Ramos (cell line): ENCODE results near the gene PLEKHG2.

ENCODE experiments used
- in situ Hi-C: fragments of 300-500 bp; cut with MboI; formaldehyde crosslinking; loops from one replicate; pipeline ENCODE4 v1.14.3; 2022; ENCODE audit warnings: low sequenced_read_pairs; ENCODE audit not compliant: unreplicated experiment

Gene PLEKHG2

GRCh38 chr19:39416152-39417120 lies 4.0 kb downstream of the PLEKHG2 start:
- in situ Hi-C loops = loop anchor here (10.0 kb wide), 1 partner anchor 302 kb away; no protein-coding TSS in a partner anchor

GRCh38 chr19:39417463-39418181 lies 5.2 kb downstream of the PLEKHG2 start:
- in situ Hi-C loops = loop anchor here (10.0 kb wide), 1 partner anchor 303 kb away; no protein-coding TSS in a partner anchor

GRCh38 chr19:39419003-39419402 lies 6.5 kb downstream of the PLEKHG2 start:
- in situ Hi-C loops = loop anchor here (10.0 kb wide), 1 partner anchor 304 kb away; no protein-coding TSS in a partner anchor

GRCh38 chr19:39420769-39421168 lies 8.3 kb downstream of the PLEKHG2 start:
- in situ Hi-C loops = no loop called here

GRCh38 chr19:39422020-39422419 lies 9.6 kb downstream of the PLEKHG2 start:
- in situ Hi-C loops = no loop called here

GRCh38 chr19:39423258-39424086 lies 11.0 kb downstream of the PLEKHG2 start:
- in situ Hi-C loops = no loop called here

- in situ Hi-C loops = loop anchor here (25.0 kb wide), 1 partner anchor 412 kb away; the partner anchor contains the start of genes DYRK1B and FBL
Observed at GRCh38 chr19:39424934-39425333, 12.5 kb downstream of the PLEKHG2 start.

- in situ Hi-C loops = loop anchor here (25.0 kb wide), 1 partner anchor 412 kb away; the partner anchor contains the start of genes DYRK1B and FBL
Observed at GRCh38 chr19:39425744-39426143, 13.3 kb downstream of the PLEKHG2 start.

GRCh38 chr19:39426170-39426569 lies 13.7 kb downstream of the PLEKHG2 start:
- in situ Hi-C loops = loop anchor here (25.0 kb wide), 1 partner anchor 411 kb away; the partner anchor contains the start of genes DYRK1B and FBL

GRCh38 chr19:39427707-39428106 lies 15.2 kb downstream of the PLEKHG2 start:
- in situ Hi-C loops = loop anchor here (25.0 kb wide), 1 partner anchor 410 kb away; the partner anchor contains the start of genes DYRK1B and FBL

- in situ Hi-C loops = loop anchor here (25.0 kb wide), 1 partner anchor 409 kb away; the partner anchor contains the start of genes DYRK1B and FBL
Observed at GRCh38 chr19:39428283-39429112, 16.0 kb downstream of the PLEKHG2 start.

GRCh38 chr19:39430675-39431593 lies 18.5 kb downstream of the PLEKHG2 start:
- in situ Hi-C loops = loop anchor here (25.0 kb wide), 1 partner anchor 406 kb away; the partner anchor contains the start of genes DYRK1B and FBL

- in situ Hi-C loops = loop anchor here (25.0 kb wide), 1 partner anchor 405 kb away; the partner anchor contains the start of genes DYRK1B and FBL
Observed at GRCh38 chr19:39432677-39433025, 20.2 kb downstream of the PLEKHG2 start.

- in situ Hi-C loops = loop anchor here (25.0 kb wide), 1 partner anchor 404 kb away; the partner anchor contains the start of genes DYRK1B and FBL
Observed at GRCh38 chr19:39433480-39434079, 21.1 kb downstream of the PLEKHG2 start.

GRCh38 chr19:39434123-39435076 lies 21.9 kb downstream of the PLEKHG2 start:
- in situ Hi-C loops = loop anchor here (25.0 kb wide), 1 partner anchor 403 kb away; the partner anchor contains the start of genes DYRK1B and FBL
